Subcutaneous abdominal adipose tissue (tissue), 5 donors: ENCODE results near the gene MEIS1.

Experiments
- H3K27ac ChIP-seq: one replicate; pipeline ENCODE4 v1.7.0; 2013; ENCODE audit warnings: low read depth, mild to moderate bottlenecking, inconsistent platforms, low read length, moderate library complexity
- H3K27me3 ChIP-seq, 5 donors: one replicate each; pipeline ENCODE4 v1.7.0; 2013; ENCODE audit warnings: low read length in 5 of 5, inconsistent platforms in 1 of 5; ENCODE audit not compliant: control insufficient read depth in 5 of 5, insufficient read depth in 4 of 5
- H3K36me3 ChIP-seq, 5 donors: one replicate each; pipeline ENCODE4 v1.7.0; 2013; ENCODE audit warnings: low read length in 5 of 5; ENCODE audit not compliant: control insufficient read depth in 5 of 5, insufficient read depth in 5 of 5
- H3K4me1 ChIP-seq, 5 donors: one replicate each; pipeline ENCODE4 v1.7.0; 2013; ENCODE audit warnings: low read length in 5 of 5, mild to moderate bottlenecking in 3 of 5, moderate library complexity in 1 of 5; ENCODE audit not compliant: control insufficient read depth in 5 of 5, insufficient read depth in 5 of 5
- H3K4me3 ChIP-seq, 5 donors: one replicate each; pipeline ENCODE4 v1.7.0; 2013; ENCODE audit warnings: low read length in 5 of 5, low read depth in 1 of 5
- H3K9ac ChIP-seq, 5 donors: one replicate each; pipeline ENCODE4 v1.7.0; 2013; ENCODE audit warnings: low read length in 5 of 5, mild to moderate bottlenecking in 4 of 5, moderate library complexity in 3 of 5
- H3K9me3 ChIP-seq, 5 donors: one replicate each; pipeline ENCODE4 v1.7.0; 2013; ENCODE audit warnings: low read length in 5 of 5; ENCODE audit not compliant: control insufficient read depth in 5 of 5
- donor health status: healthy.
- donor health status: healthy.
- donor health status: healthy.
- donor health status: healthy.
- donor health status: healthy.

MEIS1 gene

DNA sequence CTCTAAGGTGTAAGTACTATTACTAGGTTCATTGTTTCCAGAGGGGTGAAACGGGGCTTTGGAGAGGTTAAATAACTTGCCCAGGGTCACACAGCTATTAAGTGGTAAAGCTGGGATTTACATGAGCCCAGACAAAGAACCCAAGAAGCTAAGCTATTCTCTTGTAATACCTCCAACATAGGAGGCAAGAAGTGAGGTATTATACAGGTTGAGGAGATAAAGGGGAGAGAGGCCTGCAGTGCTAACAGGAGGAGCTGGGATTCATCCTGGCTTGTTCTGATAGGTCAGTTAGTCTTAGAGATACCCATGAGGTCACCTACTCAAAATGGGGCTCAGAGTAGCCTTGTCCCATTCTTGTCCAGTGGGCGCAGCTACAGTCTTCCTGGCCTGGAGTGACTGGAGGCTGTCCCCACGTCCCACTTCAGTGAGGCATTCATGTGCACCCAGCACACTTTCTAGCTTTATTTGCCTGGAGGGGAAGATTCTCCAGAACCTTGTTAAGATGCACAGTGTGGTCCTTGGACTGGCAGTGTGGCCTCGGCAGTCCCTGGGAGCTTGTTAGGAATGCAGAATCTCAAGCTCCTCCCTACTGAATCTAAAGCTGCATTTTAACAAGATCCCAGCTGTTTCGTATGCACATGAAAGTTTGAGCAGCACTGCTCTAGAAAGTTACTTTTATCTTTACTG, 63.5 kb downstream of the MEIS1 start:
- Histone ChIP-seq H3K4me3 (no peak overlapping the region), H3K36me3 (no peaks in the 10 kb centered on the region), H3K9me3 (no peaks in the 10 kb centered on the region), H3K9ac (no peak overlapping the region), H3K4me1 (peaks cover 2 to 26% (median 24%) of the 10 kb centered on the region in 5 donors), H3K27me3 (no peaks in the 10 kb centered on the region), H3K27ac (no peak overlapping the region)

GRCh38 chr2:66501267-66501666, 66.3 kb downstream of the MEIS1 start:
- H3K9ac ChIP-seq, result no peak overlapping the region
- no peaks in the 10 kb centered on the region for H3K27me3 ChIP-seq
- H3K4me3 ChIP-seq, result no peak overlapping the region
- H3K27ac ChIP-seq, result no peak overlapping the region
- peaks cover 0 to 9% (median 8%) of the 10 kb centered on the region in 5 donors for H3K4me1 ChIP-seq
- no peaks in the 10 kb centered on the region for H3K36me3 ChIP-seq
- no peaks in the 10 kb centered on the region for H3K9me3 ChIP-seq

DNA sequence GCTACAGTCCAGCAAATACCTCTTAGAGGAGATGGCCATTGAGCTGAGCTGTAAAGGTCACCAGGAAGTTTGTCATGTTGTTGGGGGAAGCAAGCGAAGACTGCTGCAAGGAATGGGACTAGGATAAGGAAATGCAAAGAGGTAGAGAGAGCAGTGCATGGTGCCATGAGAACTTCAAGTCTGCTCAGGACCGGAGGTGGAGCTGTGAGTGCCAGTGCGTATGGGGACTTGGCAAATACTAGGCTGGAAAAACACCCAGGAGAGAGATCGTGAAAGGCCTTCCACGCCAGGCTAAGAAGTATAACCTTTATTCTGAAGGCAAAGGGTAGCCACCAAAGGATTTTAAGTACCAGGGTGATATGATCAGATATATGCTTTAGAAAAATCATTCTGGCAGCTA, 71.3 kb downstream of the MEIS1 start:
- no peak overlapping the region for H3K4me3 ChIP-seq
- no peaks in the 10 kb centered on the region for H3K36me3 ChIP-seq
- H3K4me1 ChIP-seq, result peaks cover 0 to 14% (median 11%) of the 10 kb centered on the region in 5 donors
- no peak overlapping the region for H3K9ac ChIP-seq
- no peak overlapping the region for H3K27ac ChIP-seq
- no peaks in the 10 kb centered on the region for H3K9me3 ChIP-seq
- H3K27me3 ChIP-seq, result no peaks in the 10 kb centered on the region

DNA sequence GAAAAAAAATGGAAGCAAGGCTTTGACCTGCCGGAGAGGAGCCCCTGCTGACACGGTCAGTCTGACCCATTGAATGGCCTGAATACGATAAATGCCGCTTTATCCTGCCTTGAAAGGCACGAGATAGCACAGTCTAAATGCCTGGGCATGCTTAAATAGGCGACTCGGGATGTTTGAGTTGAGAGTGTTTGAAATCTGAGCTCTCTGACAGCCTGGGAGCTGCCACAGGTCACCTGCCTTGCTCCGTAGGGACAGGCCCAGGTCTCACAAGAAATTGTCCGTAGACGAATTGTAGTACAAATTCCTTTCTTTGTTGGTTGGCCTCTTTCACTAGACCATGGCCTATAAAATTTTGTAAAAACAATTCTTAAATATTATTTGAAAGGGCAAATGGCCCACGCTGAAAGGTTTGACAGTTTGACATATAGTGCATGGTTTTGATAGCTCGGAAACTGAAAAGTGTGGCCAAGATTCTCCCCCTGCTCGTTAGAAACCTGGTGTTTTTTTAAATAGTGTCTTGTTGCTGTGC, 72.8 kb downstream of the MEIS1 start:
- Histone ChIP-seq H3K9me3 (no peaks in the 10 kb centered on the region), H3K36me3 (no peaks in the 10 kb centered on the region), H3K4me1 (peaks cover 0 to 14% (median 11%) of the 10 kb centered on the region in 5 donors), H3K27me3 (no peaks in the 10 kb centered on the region), H3K27ac (no peak overlapping the region), H3K4me3 (no peak overlapping the region), H3K9ac (no peak overlapping the region)

DNA sequence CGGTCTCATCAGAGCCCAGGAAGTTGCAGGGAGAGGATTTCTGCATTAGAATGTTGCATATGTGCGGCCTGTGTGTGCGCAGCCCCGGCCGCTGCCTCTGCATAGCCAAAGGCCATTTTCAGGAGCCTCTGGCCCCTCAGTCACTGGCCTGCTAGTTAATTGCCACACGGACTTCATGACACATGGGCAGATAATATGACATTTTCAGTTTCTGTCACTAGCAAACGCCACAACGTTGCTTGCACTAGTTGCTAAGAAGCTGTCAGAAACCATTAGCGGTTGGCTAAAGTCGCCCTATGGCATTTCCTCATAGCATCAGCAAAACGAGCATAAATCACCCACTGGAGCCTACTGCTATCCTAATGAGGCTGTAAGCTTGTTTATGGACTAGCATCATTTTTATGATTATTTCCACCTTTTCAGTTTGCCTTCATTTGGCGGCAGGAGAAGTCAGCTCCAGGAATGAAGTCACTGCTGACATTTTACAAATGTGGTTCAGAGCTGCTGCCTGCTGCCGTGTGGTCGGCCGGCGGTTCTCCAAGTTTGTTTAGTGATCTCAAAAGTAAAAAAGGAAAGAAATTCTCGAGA, 73.7 kb downstream of the MEIS1 start:
- Histone ChIP-seq H3K27ac (no peak overlapping the region), H3K9ac (no peak overlapping the region)

GRCh38 chr2:66509326-66509811, 74.4 kb downstream of the MEIS1 start:
- Histone ChIP-seq H3K4me3 (no peak overlapping the region), H3K36me3 (no peaks in the 10 kb centered on the region), H3K9ac (no peak overlapping the region), H3K9me3 (no peaks in the 10 kb centered on the region), H3K27me3 (no peaks in the 10 kb centered on the region), H3K27ac (no peak overlapping the region), H3K4me1 (peaks cover 0 to 14% (median 11%) of the 10 kb centered on the region in 5 donors)

More for the DNA sequence above, 73.7 kb downstream of the MEIS1 start:
- Histone ChIP-seq H3K9me3 (no peaks in the 10 kb centered on the region), H3K36me3 (no peaks in the 10 kb centered on the region), H3K27me3 (no peaks in the 10 kb centered on the region), H3K4me3 (no peak overlapping the region), H3K4me1 (peaks cover 0 to 14% (median 11%) of the 10 kb centered on the region in 5 donors)

GRCh38 chr2:66512626-66513025, 77.7 kb downstream of the MEIS1 start:
- Histone ChIP-seq H3K9ac (no peak overlapping the region), H3K9me3 (no peaks in the 10 kb centered on the region), H3K4me1 (peaks cover 0 to 14% (median 10%) of the 10 kb centered on the region in 5 donors), H3K27me3 (no peaks in the 10 kb centered on the region), H3K36me3 (no peaks in the 10 kb centered on the region), H3K27ac (no peak overlapping the region), H3K4me3 (no peak overlapping the region)

GRCh38 chr2:66515743-66516142, 80.8 kb downstream of the MEIS1 start:
- Histone ChIP-seq H3K4me1 (peaks cover 0 to 3% (median 0%) of the 10 kb centered on the region in 5 donors), H3K27me3 (no peaks in the 10 kb centered on the region), H3K36me3 (no peaks in the 10 kb centered on the region), H3K9ac (no peak overlapping the region), H3K4me3 (no peak overlapping the region), H3K27ac (no peak overlapping the region), H3K9me3 (no peaks in the 10 kb centered on the region)

GRCh38 chr2:66516499-66516898, 81.6 kb downstream of the MEIS1 start:
- H3K27me3 ChIP-seq, result no peaks in the 10 kb centered on the region
- peaks cover 0 to 3% (median 0%) of the 10 kb centered on the region in 5 donors for H3K4me1 ChIP-seq
- no peak overlapping the region for H3K27ac ChIP-seq
- no peak overlapping the region for H3K9ac ChIP-seq
- no peaks in the 10 kb centered on the region for H3K9me3 ChIP-seq
- no peaks in the 10 kb centered on the region for H3K36me3 ChIP-seq
- no peak overlapping the region for H3K4me3 ChIP-seq

GRCh38 chr2:66517772-66518171, 82.8 kb downstream of the MEIS1 start:
- no peaks in the 10 kb centered on the region for H3K27me3 ChIP-seq
- no peak overlapping the region for H3K27ac ChIP-seq
- H3K4me3 ChIP-seq, result no peak overlapping the region
- peaks cover 0 to 3% (median 0%) of the 10 kb centered on the region in 5 donors for H3K4me1 ChIP-seq
- no peaks in the 10 kb centered on the region for H3K9me3 ChIP-seq
- no peaks in the 10 kb centered on the region for H3K36me3 ChIP-seq
- H3K9ac ChIP-seq, result no peak overlapping the region
